Activated T-helper 9 cell treated with anti-CD3 and anti-CD28 coated beads, Interleukin-2, amount 50 U/mL, for 16 hours (primary cell): ENCODE measurements around the gene DEAF1.

Experiments
- DNase-seq: peaks from one replicate; pipeline ENCODE4 v3.0.0-alpha.2; 2020; ENCODE audit warnings: low read depth

Gene DEAF1

GRCh38 chr11:645536-645935 is 49.5 kb downstream of the DEAF1 start:
- no peak for DNase-seq

- DNase-seq = no peak
These were observed 50.9 kb downstream of the DEAF1 start for GRCh38 chr11:643849-644738.

- DNase-seq = no peak
These were observed 51.7 kb downstream of the DEAF1 start for GRCh38 chr11:643366-643765.

GRCh38 chr11:641806-642370 is 53.1 kb downstream of the DEAF1 start:
- no peak for DNase-seq

GRCh38 chr11:640021-640706 is 54.9 kb downstream of the DEAF1 start:
- DNase-seq = no peak

- DNase-seq = no peak
These were observed 55.6 kb downstream of the DEAF1 start for GRCh38 chr11:639332-639955.

GRCh38 chr11:638631-639331 is 56.2 kb downstream of the DEAF1 start:
- no peak for DNase-seq

GRCh38 chr11:637593-638521 is 57.2 kb downstream of the DEAF1 start:
- DNase-seq = no peak

GRCh38 chr11:637333-637592 is 57.8 kb downstream of the DEAF1 start:
- DNase-seq = no peak

GRCh38 chr11:636511-637332 is 58.3 kb downstream of the DEAF1 start, which contains the start of gene DRD4:
Gene DRD4, plus strand, starts transcription at chr11:637269. Its CDS starts 36 bp downstream, at chr11:637305.
- DNase-seq = no peak

GRCh38 chr11:635945-636510 is 59.0 kb downstream of the DEAF1 start:
- DNase-seq = no peak

- DNase-seq = no peak
These were observed 64.2 kb downstream of the DEAF1 start for GRCh38 chr11:630871-631270.

GRCh38 chr11:629237-629583 is 65.8 kb downstream of the DEAF1 start:
- DNase-seq = no peak

- no peak for DNase-seq
These were observed 67.0 kb downstream of the DEAF1 start for GRCh38 chr11:628056-628455.

- no peak for DNase-seq
These were observed 67.8 kb downstream of the DEAF1 start for GRCh38 chr11:627308-627576.

GRCh38 chr11:626475-627307 is 68.3 kb downstream of the DEAF1 start, which contains the start of gene SCT:
Gene SCT, minus strand, starts transcription at chr11:627181. Its CDS starts 38 bp downstream, at chr11:627143.
- no peak for DNase-seq

- DNase-seq = no peak
These were observed 69.3 kb downstream of the DEAF1 start for GRCh38 chr11:625636-626268.
